Cardiac muscle cell (in vitro differentiated cells and primary cell): ENCODE data around the gene NISCH. TPM values are rescaled to one million over a fixed set of nuclear protein-coding genes. Genes with fewer than 3 reads are reported as not detected.

ENCODE experiments used
- DNase-seq, 2 donors: peaks; one replicate each; pipeline versions ENCODE4 v3.0.0 to v3.0.0-alpha.2; 2010 to 2017; ENCODE audit warnings: low read depth in 1 of 2, low spot score in 1 of 2
- H3K27ac ChIP-seq: fragments of 200-600 bp; sonication (generic); 2 replicates; pipeline ENCODE4 v1.5.1; 2016
- H3K27me3 ChIP-seq: fragments of 200-600 bp; sonication (generic); 2 replicates; pipeline ENCODE4 v1.6.0; 2016; ENCODE audit warnings: control low read depth
- H3K36me3 ChIP-seq: fragments of 200-600 bp; sonication (generic); 2 replicates; pipeline ENCODE4 v1.5.1; 2016; ENCODE audit warnings: control low read depth
- H3K4me1 ChIP-seq: fragments of 200-600 bp; sonication (generic); 2 replicates; pipeline ENCODE4 v1.8.1; 2017; ENCODE audit warnings: low read depth, mild to moderate bottlenecking, mixed run types
- H3K4me3 ChIP-seq: fragments of 200-600 bp; sonication (generic); 2 replicates; pipeline ENCODE4 v1.5.1; 2016; ENCODE audit warnings: mild to moderate bottlenecking
- H3K9me3 ChIP-seq: fragments of 200-600 bp; sonication (generic); 2 replicates; pipeline ENCODE4 v1.5.1; 2017; ENCODE audit warnings: low read depth, mild to moderate bottlenecking, control low read depth
- CTCF ChIP-seq: IDR thresholded peaks from 2 replicates; pipeline ENCODE4 v1.5.1; 2012; ENCODE audit warnings: low read depth, mild to moderate bottlenecking, low read length
- polyA plus RNA-seq: library from polyadenylated mRNA; unstranded; fragments of >200 nt; fragmentation: Nextera tagmentation; extraction: Ambion mirVana; gene quantifications from 2 replicates; pipeline ENCODE4 v1.2.1, GENCODE V29; 2016
- total RNA-seq: library from RNA; depleted of rRNA; stranded (reverse); fragments of >200 nt; gene quantifications from 2 replicates; pipeline ENCODE4 v1.2.3, GENCODE V29; 2016

Gene NISCH
- 131 and 205 TPM in 2 replicates for total RNA-seq
- 80.8 and 108 TPM in 2 replicates for polyA plus RNA-seq

GRCh38 chr3:52455283-52456168 lies at the start of gene NISCH:
Gene NISCH (plus strand): TSS chr3:52455604. CDS start chr3:52455642, 38 bp downstream.
- DNase-seq: peak; percentile 79 to 93
- no peaks in the 10 kb centered on the region for H3K27me3 ChIP-seq
- TF ChIP-seq CTCF: no peak
- H3K9me3 ChIP-seq: no peaks in the 10 kb centered on the region
- H3K4me1 ChIP-seq: peaks cover 40% of the 10 kb centered on the region
- peaks cover 43% of the 10 kb centered on the region for H3K36me3 ChIP-seq
- peak within 1 kb of the TSS; percentile 87 for H3K4me3 ChIP-seq
- peak within 1 kb of the TSS; percentile 99 for H3K27ac ChIP-seq

- TF ChIP-seq CTCF: no peak
- Histone ChIP-seq H3K36me3 (peaks cover 49% of the 10 kb centered on the region), H3K4me3 (no peak overlapping the region), H3K4me1 (peaks cover 7% of the 10 kb centered on the region), H3K9me3 (no peaks in the 10 kb centered on the region), H3K27me3 (no peaks in the 10 kb centered on the region), H3K27ac (no peak overlapping the region)
- DNase-seq: no peak
These were observed 49.2 kb upstream of the NISCH start for GRCh38 chr3:52406231-52406661.

GRCh38 chr3:52406791-52407510 lies 48.5 kb upstream of the NISCH start:
- H3K9me3 ChIP-seq: no peaks in the 10 kb centered on the region
- H3K36me3 ChIP-seq: peaks cover 48% of the 10 kb centered on the region
- H3K4me3 ChIP-seq: no peak overlapping the region
- H3K27ac ChIP-seq: no peak overlapping the region
- H3K4me1 ChIP-seq: peaks cover 11% of the 10 kb centered on the region
- DNase-seq: no peak
- TF ChIP-seq CTCF: no peak
- H3K27me3 ChIP-seq: no peaks in the 10 kb centered on the region

- no peaks in the 10 kb centered on the region for H3K27me3 ChIP-seq
- H3K36me3 ChIP-seq: peaks cover 40% of the 10 kb centered on the region
- no peak for DNase-seq
- no peak overlapping the region for H3K4me3 ChIP-seq
- no peaks in the 10 kb centered on the region for H3K9me3 ChIP-seq
- H3K4me1 ChIP-seq: peaks cover 11% of the 10 kb centered on the region
- TF ChIP-seq CTCF: no peak
- no peak overlapping the region for H3K27ac ChIP-seq
These were observed 47.6 kb upstream of the NISCH start for GRCh38 chr3:52407779-52408178.

GRCh38 chr3:52408466-52408865 lies 46.9 kb upstream of the NISCH start:
- Histone ChIP-seq H3K27me3 (no peaks in the 10 kb centered on the region), H3K4me1 (peaks cover 11% of the 10 kb centered on the region), H3K27ac (no peak overlapping the region), H3K9me3 (no peaks in the 10 kb centered on the region), H3K36me3 (peaks cover 34% of the 10 kb centered on the region), H3K4me3 (no peak overlapping the region)
- no peak for TF ChIP-seq CTCF
- no peak for DNase-seq
